Panc1 (cell line): ENCODE results near the gene TEX26. TPM values are rescaled to one million over a fixed set of nuclear protein-coding genes. Genes with fewer than 3 reads are reported as not detected.

ENCODE experiments used
- ATAC-seq: fragments of 200-7000 bp; cut with Tn5 transposase; 2 replicates; pipeline ENCODE4 v1.9.1; 2020; ENCODE audit warnings: mild to moderate bottlenecking, moderate library complexity
- BruUV-seq: library from RNA; stranded (reverse); fragments of 400-500 nt; replicated peaks from 2 replicates; lab custom pipeline; 2021; lab: Mats Ljungman, UMichigan
- CTCF ChIA-PET: fragments of 300-600 bp; sonication (Branson Sonifier 250); formaldehyde crosslinking; loops from one replicate; lab custom pipeline; 2022; ENCODE audit warnings: antibody characterized with exemption; lab: Charles Lee
- POLR2A ChIA-PET: fragments of 300-600 bp; sonication (Branson Sonifier 250); formaldehyde crosslinking; loops from one replicate; lab custom pipeline; 2022; ENCODE audit warnings: antibody characterized with exemption; lab: Charles Lee
- DNase-seq: peaks from one replicate; pipeline ENCODE4 v3.0.0-alpha.2; 2010; ENCODE audit warnings: low read depth, low spot score
- H3K27ac ChIP-seq: 2 replicates; pipeline ENCODE4 v1.5.1; 2011; ENCODE audit warnings: mild to moderate bottlenecking, low read length, inconsistent platforms
- H3K27me3 ChIP-seq: fragments of 200-500 bp; sonication (Bioruptor generic); 2 replicates; pipeline ENCODE4 v1.6.0; 2014; ENCODE audit warnings: low read length, inconsistent platforms; ENCODE audit not compliant: control insufficient read depth, insufficient read depth
- H3K36me3 ChIP-seq: fragments of 200-500 bp; sonication (Bioruptor generic); 2 replicates; pipeline ENCODE4 v1.5.1; 2014; ENCODE audit warnings: inconsistent platforms, mild to moderate bottlenecking, low read length, moderate library complexity; ENCODE audit not compliant: control insufficient read depth, insufficient read depth
- H3K4me1 ChIP-seq: 2 replicates; pipeline ENCODE4 v1.5.1; 2011; ENCODE audit warnings: inconsistent platforms, mild to moderate bottlenecking, low read length, moderate library complexity; ENCODE audit not compliant: control insufficient read depth, insufficient read depth
- H3K4me3 ChIP-seq, 2 experiments: 2 replicates each; pipeline ENCODE4 v1.5.1; 2011 to 2012; ENCODE audit warnings: low read depth in 2 of 2, low read length in 2 of 2, mild to moderate bottlenecking in 2 of 2, inconsistent platforms in 1 of 2, moderate library complexity in 1 of 2
- H3K9me3 ChIP-seq: fragments of 200-500 bp; sonication (Bioruptor generic); 2 replicates; pipeline ENCODE4 v1.5.1; 2014; ENCODE audit warnings: low read depth, mild to moderate bottlenecking, inconsistent platforms, low read length, moderate library complexity; ENCODE audit not compliant: control insufficient read depth, insufficient read depth
- POLR2AphosphoS5 ChIP-seq: IDR thresholded peaks from 2 replicates; pipeline ENCODE4 v1.6.1; 2012; ENCODE audit warnings: mild to moderate bottlenecking, low read depth, low read length, moderate library complexity
- SIN3A ChIP-seq: IDR thresholded peaks from 2 replicates; pipeline ENCODE4 v1.6.1; 2012; ENCODE audit warnings: low read depth, mild to moderate bottlenecking, low read length, moderate library complexity, borderline replicate concordance; ENCODE audit not compliant: insufficient read depth
- TCF7L2 ChIP-seq: IDR thresholded peaks from 2 replicates; pipeline ENCODE4 v1.6.1; 2011; ENCODE audit warnings: mild to moderate bottlenecking, low read depth, low read length, inconsistent platforms
- in situ Hi-C: cut with HindIII; loops from 2 replicates; pipeline ENCODE4 v1.10.0; 2016; ENCODE audit warnings: low sequenced_read_pairs, low pct_unique_long_range_greater_than_20kb
- intact Hi-C: fragments of 100-400 bp; cut with micrococcal nuclease; formaldehyde crosslinking; loops from one replicate; pipeline ENCODE4 v1.10.0; 2022; ENCODE audit not compliant: unreplicated experiment
- total RNA-seq: library from RNA; stranded (reverse); gene quantifications from one replicate; pipeline ENCODE4 v1.2.1, GENCODE V29; 2021; ENCODE audit not compliant: unreplicated experiment
- TF ChIP-seq, protein P1 (sequence below), 2 experiments: IDR thresholded peaks; 2 replicates each; pipeline ENCODE4 v1.6.1; 2011 to 2012; ENCODE audit warnings: low read depth in 2 of 2, control low read depth in 1 of 2, low read length in 1 of 2, mild to moderate bottlenecking in 1 of 2, moderate library complexity in 1 of 2; ENCODE audit not compliant: insufficient read depth in 1 of 2
- TF ChIP-seq, protein P2 (sequence below): fragments of 450-650 bp; IDR thresholded peaks from 2 replicates; pipeline ENCODE4 v1.5.1; 2017; ENCODE audit warnings: mild to moderate bottlenecking

TEX26 gene
- total RNA-seq, 1 experiment from 2014 or later, result not detected

DNA sequence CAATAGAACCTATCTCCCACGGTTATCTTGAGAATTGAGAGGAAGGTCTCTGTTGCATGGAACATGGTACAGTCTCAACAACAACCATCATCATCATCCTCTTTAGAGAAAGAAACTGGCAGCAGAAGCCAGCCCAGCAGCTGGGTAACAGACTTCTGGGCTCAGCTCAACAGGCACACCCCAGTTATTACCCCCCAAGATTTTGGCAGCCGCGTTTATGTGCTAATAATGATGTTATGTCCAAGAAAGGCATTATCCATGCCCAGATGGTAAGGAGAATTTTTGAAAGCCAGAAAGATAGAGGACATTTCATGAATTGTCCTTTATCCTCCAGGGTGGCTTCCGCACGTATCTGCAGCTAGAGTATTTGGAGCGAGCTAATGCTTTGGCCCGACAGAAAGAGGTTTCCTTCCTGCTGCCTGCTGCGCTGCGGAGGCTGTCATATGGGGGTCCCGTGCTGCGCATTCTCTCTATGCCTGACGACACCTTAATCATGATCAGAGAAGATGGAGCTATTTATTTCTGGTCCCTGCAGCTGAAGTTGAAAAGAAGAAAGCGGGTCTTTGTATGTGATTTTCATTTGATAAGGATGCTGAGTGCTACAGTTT, 89.9 kb downstream of the TEX26 start:
- no peak for ATAC-seq
- H3K36me3 ChIP-seq, result no peaks in the 10 kb centered on the region
- no peaks in the 10 kb centered on the region for H3K27me3 ChIP-seq
- DNase-seq, result no peak
- in situ Hi-C loops, result no loop called here
- H3K4me1 ChIP-seq, result no peaks in the 10 kb centered on the region
- ChIA-PET CTCF (no interaction called here), POLR2A (interaction anchor here (0.6 to 0.7 kb wide), 2 partner anchors 439 to 1293 kb away, joined by 3 read pairs; no protein-coding TSS in a partner anchor)
- H3K9me3 ChIP-seq, result no peaks in the 10 kb centered on the region
- intact Hi-C loops, result no loop called here
- BruUV-seq, result no TSS peak
- TF ChIP-seq SIN3A (no peak), POLR2AphosphoS5 (no peak)
- no peak overlapping the region for H3K4me3 ChIP-seq
- no peak overlapping the region for H3K27ac ChIP-seq

DNA sequence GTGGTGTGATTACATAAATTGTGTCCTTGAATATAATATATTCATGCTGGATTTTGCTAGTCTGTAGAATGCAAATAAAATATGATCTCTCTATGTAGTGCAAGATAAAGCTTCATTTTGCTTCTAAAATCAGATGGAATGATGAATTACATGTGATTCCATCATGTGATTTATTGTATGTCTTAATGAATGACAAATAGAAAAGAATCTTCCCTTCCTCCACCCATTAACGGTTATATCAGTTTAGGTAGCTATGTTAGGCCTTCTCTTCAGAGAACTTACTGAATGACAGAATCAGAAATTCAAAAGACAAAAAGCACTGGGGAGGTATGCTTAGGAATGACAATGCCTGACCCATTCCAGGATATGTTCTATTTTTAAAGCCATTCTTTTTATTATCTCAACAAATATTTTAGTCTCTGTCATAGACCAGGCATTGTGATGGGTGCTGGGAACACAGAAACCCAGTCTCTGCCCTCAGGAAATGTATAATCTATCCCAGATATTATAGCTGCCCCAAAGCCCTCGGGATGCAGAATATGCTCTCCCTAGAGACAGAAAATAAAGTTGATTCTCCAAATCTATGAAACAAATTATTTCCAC, 90.6 kb downstream of the TEX26 start:
- POLR2A ChIA-PET, result no interaction called here
- CTCF ChIA-PET, result no interaction called here
- Histone ChIP-seq H3K27me3 (no peaks in the 10 kb centered on the region), H3K27ac (no peak overlapping the region), H3K4me1 (no peaks in the 10 kb centered on the region), H3K4me3 (no peak overlapping the region), H3K9me3 (no peaks in the 10 kb centered on the region), H3K36me3 (no peaks in the 10 kb centered on the region)
- ATAC-seq (no peak), DNase-seq (no peak)
- no TSS peak for BruUV-seq
- in situ Hi-C loops, result no loop called here
- TF ChIP-seq, protein P1, sequence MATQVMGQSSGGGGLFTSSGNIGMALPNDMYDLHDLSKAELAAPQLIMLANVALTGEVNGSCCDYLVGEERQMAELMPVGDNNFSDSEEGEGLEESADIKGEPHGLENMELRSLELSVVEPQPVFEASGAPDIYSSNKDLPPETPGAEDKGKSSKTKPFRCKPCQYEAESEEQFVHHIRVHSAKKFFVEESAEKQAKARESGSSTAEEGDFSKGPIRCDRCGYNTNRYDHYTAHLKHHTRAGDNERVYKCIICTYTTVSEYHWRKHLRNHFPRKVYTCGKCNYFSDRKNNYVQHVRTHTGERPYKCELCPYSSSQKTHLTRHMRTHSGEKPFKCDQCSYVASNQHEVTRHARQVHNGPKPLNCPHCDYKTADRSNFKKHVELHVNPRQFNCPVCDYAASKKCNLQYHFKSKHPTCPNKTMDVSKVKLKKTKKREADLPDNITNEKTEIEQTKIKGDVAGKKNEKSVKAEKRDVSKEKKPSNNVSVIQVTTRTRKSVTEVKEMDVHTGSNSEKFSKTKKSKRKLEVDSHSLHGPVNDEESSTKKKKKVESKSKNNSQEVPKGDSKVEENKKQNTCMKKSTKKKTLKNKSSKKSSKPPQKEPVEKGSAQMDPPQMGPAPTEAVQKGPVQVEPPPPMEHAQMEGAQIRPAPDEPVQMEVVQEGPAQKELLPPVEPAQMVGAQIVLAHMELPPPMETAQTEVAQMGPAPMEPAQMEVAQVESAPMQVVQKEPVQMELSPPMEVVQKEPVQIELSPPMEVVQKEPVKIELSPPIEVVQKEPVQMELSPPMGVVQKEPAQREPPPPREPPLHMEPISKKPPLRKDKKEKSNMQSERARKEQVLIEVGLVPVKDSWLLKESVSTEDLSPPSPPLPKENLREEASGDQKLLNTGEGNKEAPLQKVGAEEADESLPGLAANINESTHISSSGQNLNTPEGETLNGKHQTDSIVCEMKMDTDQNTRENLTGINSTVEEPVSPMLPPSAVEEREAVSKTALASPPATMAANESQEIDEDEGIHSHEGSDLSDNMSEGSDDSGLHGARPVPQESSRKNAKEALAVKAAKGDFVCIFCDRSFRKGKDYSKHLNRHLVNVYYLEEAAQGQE (IDR thresholded peaks at IDR 0.05; ENCODE audit: insufficient read depth in 1 of 2, low read depth in 2 of 2, low read length in 1 of 2), result no peak
- TF ChIP-seq POLR2AphosphoS5, result no peak
- no peak for TF ChIP-seq TCF7L2
- no peak for TF ChIP-seq SIN3A
- TF ChIP-seq, protein P2, sequence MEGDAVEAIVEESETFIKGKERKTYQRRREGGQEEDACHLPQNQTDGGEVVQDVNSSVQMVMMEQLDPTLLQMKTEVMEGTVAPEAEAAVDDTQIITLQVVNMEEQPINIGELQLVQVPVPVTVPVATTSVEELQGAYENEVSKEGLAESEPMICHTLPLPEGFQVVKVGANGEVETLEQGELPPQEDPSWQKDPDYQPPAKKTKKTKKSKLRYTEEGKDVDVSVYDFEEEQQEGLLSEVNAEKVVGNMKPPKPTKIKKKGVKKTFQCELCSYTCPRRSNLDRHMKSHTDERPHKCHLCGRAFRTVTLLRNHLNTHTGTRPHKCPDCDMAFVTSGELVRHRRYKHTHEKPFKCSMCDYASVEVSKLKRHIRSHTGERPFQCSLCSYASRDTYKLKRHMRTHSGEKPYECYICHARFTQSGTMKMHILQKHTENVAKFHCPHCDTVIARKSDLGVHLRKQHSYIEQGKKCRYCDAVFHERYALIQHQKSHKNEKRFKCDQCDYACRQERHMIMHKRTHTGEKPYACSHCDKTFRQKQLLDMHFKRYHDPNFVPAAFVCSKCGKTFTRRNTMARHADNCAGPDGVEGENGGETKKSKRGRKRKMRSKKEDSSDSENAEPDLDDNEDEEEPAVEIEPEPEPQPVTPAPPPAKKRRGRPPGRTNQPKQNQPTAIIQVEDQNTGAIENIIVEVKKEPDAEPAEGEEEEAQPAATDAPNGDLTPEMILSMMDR, result no peak
- intact Hi-C loops, result no loop called here

Other genes with a start within 250 kb of the TEX26 start
- 2.1 TPM for gene ALOX5AP, start 197.1 kb upstream of the TEX26 start, total RNA-seq
- gene MEDAG, start 26.4 kb upstream of the TEX26 start, total RNA-seq, result 0.67 TPM
- gene HSPH1, start 229.2 kb downstream of the TEX26 start, total RNA-seq, result 145 TPM